Esophagus squamous epithelium (tissue), 5 donors: ENCODE results near the gene NRCAM. TPM values are rescaled to one million over a fixed set of nuclear protein-coding genes. Genes with fewer than 3 reads are reported as not detected.

Experiments
- DNase-seq: peaks from one replicate; lab custom pipeline; 2025; lab: John Stamatoyannopoulos, UW
- H3K27ac ChIP-seq, 4 donors: fragments of 200-600 bp; sonication (generic); one replicate each; pipeline ENCODE4 v1.5.1; 2016 to 2019; ENCODE audit warnings: mild to moderate bottlenecking in 1 of 4
- H3K27me3 ChIP-seq, 4 donors: fragments of 200-600 bp; sonication (generic); 1 replicate in 3 of 4; 2 replicates in 1 of 4; pipeline versions ENCODE4 v1.5.1 to v1.6.0; 2017 to 2021; ENCODE audit warnings: antibody characterized with exemption in 1 of 4
- H3K36me3 ChIP-seq, 3 donors: fragments of 200-600 bp; sonication (generic); one replicate each; pipeline ENCODE4 v1.5.1; 2016 to 2019
- H3K4me1 ChIP-seq, 3 donors: fragments of 200-600 bp; sonication (generic); one replicate each; pipeline ENCODE4 v1.5.1; 2017 to 2019
- H3K4me3 ChIP-seq, 4 donors: fragments of 200-600 bp; sonication (generic); 1 replicate in 3 of 4; 2 replicates in 1 of 4; pipeline ENCODE4 v1.5.1; 2016 to 2019; ENCODE audit warnings: mild to moderate bottlenecking in 2 of 4, moderate library complexity in 1 of 4
- H3K9me3 ChIP-seq, 3 donors: fragments of 200-600 bp; sonication (generic); one replicate each; pipeline ENCODE4 v1.5.1; 2016 to 2019
- POLR2A ChIP-seq, 4 donors: fragments of 450-650 bp; IDR thresholded peaks; one replicate each; pipeline ENCODE4 v1.6.1; 2017; ENCODE audit warnings: antibody characterized with exemption in 4 of 4, mild to moderate bottlenecking in 4 of 4, moderate library complexity in 3 of 4
- whole genome bisulfite sequencing, 2 donors: methylation state at CpG; one replicate each; pipeline ENCODE4 v1.1.5; 2018; 5-methylcytosine and 5-hydroxymethylcytosine counted together
- intact Hi-C: fragments of 100-400 bp; cut with DNase I; formaldehyde crosslinking; loops from one replicate; pipeline ENCODE4 v1.15.0; 2022
- total RNA-seq, 4 donors: library from RNA; depleted of rRNA; stranded (reverse); fragments of >200 nt; gene quantifications; one replicate each; pipeline ENCODE4 v1.1.0, GENCODE V29; 2016
- TF ChIP-seq, protein P1 (sequence below), 6 experiments: fragments of 450-650 bp in 4 of 6; fragments of 200-600 bp in 2 of 6; sonication (generic) in 2 of 6; IDR thresholded peaks; one replicate each; pipeline ENCODE4 v1.5.1; 2016 to 2019; ENCODE audit warnings: antibody characterized with exemption in 6 of 6, mild to moderate bottlenecking in 4 of 6, moderate library complexity in 4 of 6
- donor health status: DM: yes; HTN: yes; CAD: no.

The NRCAM gene
- total RNA-seq, 4 donors from 2014 or later, result 1.5 to 9.8 (median 6.3) TPM; not detected in 1

DNA sequence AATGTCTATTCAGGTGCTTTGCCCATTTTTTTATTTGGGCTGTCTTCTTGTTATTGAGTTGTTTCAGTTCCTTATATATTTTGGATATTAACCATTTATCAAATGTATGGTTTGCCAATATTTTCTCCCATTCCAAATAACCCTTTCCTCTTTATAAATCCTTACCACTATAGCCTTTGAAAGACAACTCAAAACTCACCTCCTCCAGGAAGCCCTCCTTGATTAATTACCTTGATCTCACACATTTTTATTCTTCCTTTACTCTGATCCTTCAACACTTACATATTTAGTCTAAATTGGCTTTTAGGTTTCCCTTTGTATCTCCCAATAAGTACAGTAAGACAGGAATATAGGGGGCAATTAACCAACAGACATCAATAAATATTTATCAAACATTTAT, 42.9 kb downstream of the NRCAM start:
- H3K4me1 ChIP-seq, result peaks cover 4 to 21% (median 10%) of the 10 kb centered on the region in 3 donors
- H3K4me3 ChIP-seq, result no peak overlapping the region
- intact Hi-C loops, result no loop called here
- no peak for DNase-seq
- H3K27ac ChIP-seq, result no peak overlapping the region
- no peaks in the 10 kb centered on the region for H3K36me3 ChIP-seq
- no peaks in the 10 kb centered on the region for H3K27me3 ChIP-seq
- H3K9me3 ChIP-seq, result no peaks in the 10 kb centered on the region
- no peak for TF ChIP-seq POLR2A (IDR thresholded peaks at IDR 0.05)
- TF ChIP-seq, protein P1, sequence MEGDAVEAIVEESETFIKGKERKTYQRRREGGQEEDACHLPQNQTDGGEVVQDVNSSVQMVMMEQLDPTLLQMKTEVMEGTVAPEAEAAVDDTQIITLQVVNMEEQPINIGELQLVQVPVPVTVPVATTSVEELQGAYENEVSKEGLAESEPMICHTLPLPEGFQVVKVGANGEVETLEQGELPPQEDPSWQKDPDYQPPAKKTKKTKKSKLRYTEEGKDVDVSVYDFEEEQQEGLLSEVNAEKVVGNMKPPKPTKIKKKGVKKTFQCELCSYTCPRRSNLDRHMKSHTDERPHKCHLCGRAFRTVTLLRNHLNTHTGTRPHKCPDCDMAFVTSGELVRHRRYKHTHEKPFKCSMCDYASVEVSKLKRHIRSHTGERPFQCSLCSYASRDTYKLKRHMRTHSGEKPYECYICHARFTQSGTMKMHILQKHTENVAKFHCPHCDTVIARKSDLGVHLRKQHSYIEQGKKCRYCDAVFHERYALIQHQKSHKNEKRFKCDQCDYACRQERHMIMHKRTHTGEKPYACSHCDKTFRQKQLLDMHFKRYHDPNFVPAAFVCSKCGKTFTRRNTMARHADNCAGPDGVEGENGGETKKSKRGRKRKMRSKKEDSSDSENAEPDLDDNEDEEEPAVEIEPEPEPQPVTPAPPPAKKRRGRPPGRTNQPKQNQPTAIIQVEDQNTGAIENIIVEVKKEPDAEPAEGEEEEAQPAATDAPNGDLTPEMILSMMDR (IDR thresholded peaks at IDR 0.05), result no peak

DNA sequence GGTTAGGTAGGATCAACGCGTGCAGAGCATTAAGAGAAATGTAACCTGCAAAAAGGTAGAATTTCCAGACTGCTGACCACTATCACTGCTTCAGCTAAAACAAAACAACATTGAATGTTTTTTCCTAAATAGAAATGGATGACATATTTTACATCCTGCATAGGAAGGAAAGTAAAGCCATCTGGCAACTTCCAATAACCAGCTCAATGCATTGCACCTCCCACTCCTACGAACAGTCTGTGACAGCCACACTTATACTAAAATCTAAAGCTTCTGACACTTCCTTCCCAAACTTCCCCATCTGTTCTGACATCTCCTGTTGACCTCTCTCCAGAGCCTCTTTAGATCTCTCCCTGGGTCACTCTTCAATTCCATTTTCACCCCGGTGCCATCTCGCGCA, 47.1 kb downstream of the NRCAM start:
- no peak overlapping the region for H3K27ac ChIP-seq
- DNase-seq, result no peak
- H3K4me1 ChIP-seq, result peaks cover 0 to 30% (median 16%) of the 10 kb centered on the region in 3 donors
- WGBS, 2 donors, result 88 to 92% methylated on average over 6 of the region's 6 CpGs
- no peaks in the 10 kb centered on the region for H3K9me3 ChIP-seq
- TF ChIP-seq, protein P1 (IDR thresholded peaks at IDR 0.05), result no peak
- H3K4me3 ChIP-seq, result no peak overlapping the region
- H3K27me3 ChIP-seq, result no peaks in the 10 kb centered on the region
- intact Hi-C loops, result no loop called here
- no peaks in the 10 kb centered on the region for H3K36me3 ChIP-seq

GRCh38 chr7:108408296-108408991, 47.8 kb downstream of the NRCAM start:
- TF ChIP-seq POLR2A (IDR thresholded peaks at IDR 0.05), result no peak
- TF ChIP-seq, protein P1 (IDR thresholded peaks at IDR 0.05), result no peak
- Histone ChIP-seq H3K9me3 (no peaks in the 10 kb centered on the region), H3K4me1 (peaks cover 0 to 30% (median 16%) of the 10 kb centered on the region in 3 donors), H3K4me3 (no peak overlapping the region), H3K36me3 (no peaks in the 10 kb centered on the region), H3K27ac (no peak overlapping the region), H3K27me3 (no peaks in the 10 kb centered on the region)
- DNase-seq, result no peak
- intact Hi-C loops, result no loop called here
- 55 to 59% methylated on average over 6 to 7 of the region's 7 CpGs for WGBS, 2 donors

DNA sequence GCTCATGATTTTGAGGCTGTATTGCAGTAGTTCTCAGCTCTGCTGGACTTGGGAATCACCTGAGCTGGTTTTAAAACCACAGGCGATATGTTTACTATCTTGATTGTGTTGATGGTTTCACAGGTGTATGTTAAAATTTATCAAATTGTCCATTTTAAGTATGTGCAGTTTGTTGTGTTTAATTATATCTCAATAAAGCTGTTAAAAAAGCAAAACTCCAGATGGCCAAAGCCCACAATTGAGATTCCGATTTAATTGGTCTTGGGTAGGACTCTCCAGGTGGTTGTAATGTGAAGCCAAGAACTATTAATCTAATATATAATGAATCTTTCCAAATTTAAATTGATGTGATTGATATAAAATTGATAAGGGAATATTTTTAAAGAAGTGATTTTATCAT, 48.6 kb downstream of the NRCAM start:
- Histone ChIP-seq H3K9me3 (no peaks in the 10 kb centered on the region), H3K36me3 (no peaks in the 10 kb centered on the region), H3K4me1 (peaks cover 0 to 30% (median 16%) of the 10 kb centered on the region in 3 donors), H3K27ac (no peak overlapping the region), H3K27me3 (no peaks in the 10 kb centered on the region), H3K4me3 (no peak overlapping the region)
- no peak for DNase-seq
- TF ChIP-seq, protein P1 (IDR thresholded peaks at IDR 0.05), result no peak
- TF ChIP-seq POLR2A (IDR thresholded peaks at IDR 0.05), result no peak
- intact Hi-C loops, result no loop called here
- WGBS, 2 donors, result 73 to 93% methylated on average over 2 of the region's 2 CpGs

DNA sequence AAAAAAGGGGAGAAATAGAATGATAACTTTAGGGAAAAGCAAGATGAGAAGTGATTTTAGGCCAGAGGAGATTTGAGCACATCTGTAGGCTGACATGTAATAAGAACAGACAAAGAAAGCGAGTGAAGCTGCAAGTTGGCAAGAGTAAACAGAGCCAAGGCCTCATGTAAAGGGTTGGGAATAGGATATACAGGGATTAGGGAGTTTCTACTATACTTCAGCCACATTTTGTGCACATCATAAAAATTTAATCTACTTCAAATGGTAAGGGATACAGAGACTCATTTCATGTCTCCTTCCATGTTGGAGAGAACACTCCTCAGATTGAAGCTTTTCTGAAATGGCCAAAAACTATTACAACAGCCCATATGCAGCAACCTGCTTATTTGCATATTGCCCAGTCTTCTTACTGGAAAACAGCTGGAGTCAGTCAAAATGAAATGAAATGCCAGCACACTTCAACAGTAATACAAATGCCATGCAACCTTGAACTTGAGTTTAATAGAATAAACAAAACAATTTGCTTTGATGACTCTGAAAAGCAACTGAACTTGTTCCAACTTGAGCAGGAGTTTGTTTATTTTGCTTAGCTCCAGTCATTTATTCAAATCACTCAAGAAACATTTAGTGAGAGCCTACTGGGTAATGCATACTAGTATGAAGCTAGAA, 49.9 kb downstream of the NRCAM start:
- DNase-seq, result no peak
- WGBS, 2 donors, result 67 to 74% methylated on average over 1 of the region's 1 CpG
- TF ChIP-seq, protein P1 (IDR thresholded peaks at IDR 0.05), result no peak
- no peak for TF ChIP-seq POLR2A (IDR thresholded peaks at IDR 0.05)
- H3K27ac ChIP-seq, result peak overlapping the region in 3 of 4 donors; percentile 28 to 57 (median 49)
- H3K36me3 ChIP-seq, result no peaks in the 10 kb centered on the region
- H3K4me1 ChIP-seq, result peaks cover 0 to 30% (median 16%) of the 10 kb centered on the region in 3 donors
- H3K4me3 ChIP-seq, result no peak overlapping the region
- no peaks in the 10 kb centered on the region for H3K9me3 ChIP-seq
- intact Hi-C loops, result no loop called here
- H3K27me3 ChIP-seq, result no peaks in the 10 kb centered on the region
